ENCODE data around the gene SMAP1.

The SMAP1 gene

GRCh38 chr6:70863343-70863742 is 195.7 kb downstream of the SMAP1 start:
- Histone ChIP-seq H3K4me1 (ENCODE audit: insufficient read depth, low read length) (no peaks in the 10 kb centered on the region), H3K36me3 (ENCODE audit: insufficient read depth, low read length) (peaks cover 29% of the 10 kb centered on the region; the same call in 1 of the 2 replicates), H3K4me2 (ENCODE audit: insufficient read depth, low read length) (no peak overlapping the region), H2AFZ (ENCODE audit: low read depth, low read length) (no peak overlapping the region), H3K4me3 (ENCODE audit: low read depth in 1 of 2, low read length in 2 of 2) (no peak overlapping the region), H3K27me3 (ENCODE audit: insufficient read depth, low read length, poor library complexity) (no peaks in the 10 kb centered on the region), H3K27ac (ENCODE audit: low read length) (no peak overlapping the region), H3K9ac (ENCODE audit: low read depth, low read length) (no peak overlapping the region), H3K79me2 (ENCODE audit: insufficient read depth, low read length) (no peaks in the 10 kb centered on the region), H4K20me1 (ENCODE audit: insufficient read depth, low read length) (no peaks in the 10 kb centered on the region), H3K9me3 (ENCODE audit: insufficient read depth, low read length, severe bottlenecking) (no peaks in the 10 kb centered on the region)
- no peak for DNase-seq
- ATAC-seq (ENCODE audit: insufficient read depth, low read depth) = no peak
- TF ChIP-seq EZH2 (IDR thresholded peaks at IDR 0.05; ENCODE audit: borderline replicate concordance, low read depth, low read length, severe bottlenecking) = no peak
- no peak for TF ChIP-seq CTCF (IDR thresholded peaks at IDR 0.05; ENCODE audit: borderline replicate concordance, extremely low read depth, low read length, poor library complexity, severe bottlenecking)

- no peak overlapping the region for H3K27ac ChIP-seq (ENCODE audit: low read length)
- H3K36me3 ChIP-seq (ENCODE audit: insufficient read depth, low read length) = peaks cover 19% of the 10 kb centered on the region; the same call in 1 of the 2 replicates
- no peaks in the 10 kb centered on the region for H3K79me2 ChIP-seq (ENCODE audit: insufficient read depth, low read length)
- DNase-seq (no peak), ATAC-seq (ENCODE audit: insufficient read depth, low read depth) (no peak)
- H2AFZ ChIP-seq (ENCODE audit: low read depth, low read length) = no peak overlapping the region
- TF ChIP-seq EZH2 (IDR thresholded peaks at IDR 0.05; ENCODE audit: borderline replicate concordance, low read depth, low read length, severe bottlenecking) (no peak), CTCF (IDR thresholded peaks at IDR 0.05; ENCODE audit: borderline replicate concordance, extremely low read depth, low read length, poor library complexity, severe bottlenecking) (no peak)
- no peak overlapping the region for H3K9ac ChIP-seq (ENCODE audit: low read depth, low read length)
- H4K20me1 ChIP-seq (ENCODE audit: insufficient read depth, low read length) = no peaks in the 10 kb centered on the region
- no peaks in the 10 kb centered on the region for H3K4me1 ChIP-seq (ENCODE audit: insufficient read depth, low read length)
- no peaks in the 10 kb centered on the region for H3K27me3 ChIP-seq (ENCODE audit: insufficient read depth, low read length, poor library complexity)
- no peak overlapping the region for H3K4me2 ChIP-seq (ENCODE audit: insufficient read depth, low read length)
- H3K4me3 ChIP-seq (ENCODE audit: low read depth in 1 of 2, low read length in 2 of 2) = no peak overlapping the region
- no peaks in the 10 kb centered on the region for H3K9me3 ChIP-seq (ENCODE audit: insufficient read depth, low read length, severe bottlenecking)
These were observed 196.7 kb downstream of the SMAP1 start for GRCh38 chr6:70864401-70864800.

- Histone ChIP-seq H3K79me2 (ENCODE audit: insufficient read depth, low read length) (no peaks in the 10 kb centered on the region), H3K9me3 (ENCODE audit: insufficient read depth, low read length, severe bottlenecking) (peaks cover 14% of the 10 kb centered on the region), H3K36me3 (ENCODE audit: insufficient read depth, low read length) (no peaks in the 10 kb centered on the region), H3K4me3 (ENCODE audit: low read depth in 1 of 2, low read length in 2 of 2) (no peak overlapping the region), H3K4me2 (ENCODE audit: insufficient read depth, low read length) (no peak overlapping the region), H4K20me1 (ENCODE audit: insufficient read depth, low read length) (no peaks in the 10 kb centered on the region), H3K9ac (ENCODE audit: low read depth, low read length) (no peak overlapping the region), H2AFZ (ENCODE audit: low read depth, low read length) (no peak overlapping the region), H3K4me1 (ENCODE audit: insufficient read depth, low read length) (no peaks in the 10 kb centered on the region), H3K27ac (ENCODE audit: low read length) (no peak overlapping the region), H3K27me3 (ENCODE audit: insufficient read depth, low read length, poor library complexity) (no peaks in the 10 kb centered on the region)
- TF ChIP-seq EZH2 (IDR thresholded peaks at IDR 0.05; ENCODE audit: borderline replicate concordance, low read depth, low read length, severe bottlenecking) (no peak), CTCF (IDR thresholded peaks at IDR 0.05; ENCODE audit: borderline replicate concordance, extremely low read depth, low read length, poor library complexity, severe bottlenecking) (no peak)
- DNase-seq (no peak), ATAC-seq (ENCODE audit: insufficient read depth, low read depth) (no peak)
These were observed 204.8 kb downstream of the SMAP1 start for GRCh38 chr6:70872469-70872868.

All from DND-41 (cell line).